22Rv1 (cell line): ENCODE data around the gene CRYAB.
A peak's percentile ranks its signal among the peaks of the same experiment; 100 is the strongest.

Source experiments
- H3K27ac ChIP-seq: fragments of 450-650 bp; 2 replicates; pipeline ENCODE4 v1.5.1; 2017
- CTCF ChIP-seq: fragments of 450-650 bp; IDR thresholded peaks from 2 replicates; pipeline ENCODE4 v1.5.1; 2017; ENCODE audit warnings: mild to moderate bottlenecking
- ZFX ChIP-seq: fragments of 450-650 bp; IDR thresholded peaks from 2 replicates; pipeline ENCODE4 v1.6.1; 2017; ENCODE audit warnings: antibody characterized with exemption, borderline replicate concordance

Gene CRYAB

GRCh38 chr11:111921541-111922230, 10.1 kb upstream of the CRYAB start:
- no peak for TF ChIP-seq CTCF
- no peak for TF ChIP-seq ZFX
- H3K27ac ChIP-seq, result no peak overlapping the region; the same call in 1 of the 2 replicates

GRCh38 chr11:111920908-111921307, 9.3 kb upstream of the CRYAB start:
- no peak overlapping the region for H3K27ac ChIP-seq
- TF ChIP-seq ZFX (no peak), CTCF (no peak)

- TF ChIP-seq CTCF (peak; percentile 20; the same call in 1 of the 2 replicates), ZFX (no peak)
- H3K27ac ChIP-seq, result peak within 1 kb of the TSS; percentile 89
These were observed 7.1 kb upstream of the CRYAB start, which contains the start of gene C11orf52 for GRCh38 chr11:111918390-111919256. C11orf52 (plus strand) TSS chr11:111918913; CDS start chr11:111918973, 60 bp downstream.

GRCh38 chr11:111917788-111918187, 6.2 kb upstream of the CRYAB start:
- peak overlapping the region; percentile 89 for H3K27ac ChIP-seq

GRCh38 chr11:111917312-111917711, 5.7 kb upstream of the CRYAB start:
- no peak overlapping the region for H3K27ac ChIP-seq
- TF ChIP-seq ZFX, result no peak
- TF ChIP-seq CTCF, result no peak

More at GRCh38 chr11:111917788-111918187, 6.2 kb upstream of the CRYAB start:
- no peak for TF ChIP-seq CTCF
- TF ChIP-seq ZFX, result no peak

GRCh38 chr11:111916768-111917167, 5.2 kb upstream of the CRYAB start:
- TF ChIP-seq CTCF (no peak), ZFX (no peak)
- H3K27ac ChIP-seq, result no peak overlapping the region
